HEK293 (cell line): Measurements from ENCODE around the gene GATA2.
A peak's percentile ranks its signal among the peaks of the same experiment; 100 is the strongest.

Experiments
- CTCF ChIA-PET: fragments of 350-600 bp; formaldehyde crosslinking; extraction: SDS; loops from one replicate; lab custom pipeline; 2021; ENCODE audit warnings: antibody characterized with exemption; lab: Yijun Ruan, JAX
- POLR2A ChIA-PET: fragments of 300-600 bp; formaldehyde crosslinking; extraction: SDS; loops from one replicate; lab custom pipeline; 2020; ENCODE audit warnings: antibody characterized with exemption, inconsistent platforms; lab: Yijun Ruan, JAX
- H3K27ac ChIP-seq: fragments of 200-500 bp; sonication (Bioruptor generic); 2 replicates; pipeline ENCODE4 v1.5.1; 2014; ENCODE audit warnings: low read depth, low read length, control low read depth, inconsistent platforms; ENCODE audit errors: extremely low read depth
- H3K36me3 ChIP-seq, 2 experiments: fragments of 200-500 bp in 1 of 2; sonication (Bioruptor generic) in 1 of 2; 1 replicate in 1 of 2; 2 replicates in 1 of 2; pipeline ENCODE4 v1.5.1; 2014 to 2017; ENCODE audit warnings: inconsistent platforms in 2 of 2, low read length in 2 of 2; ENCODE audit not compliant: control insufficient read depth in 2 of 2, insufficient read depth in 1 of 2
- H3K4me1 ChIP-seq: fragments of 200-500 bp; sonication (Bioruptor generic); 2 replicates; pipeline ENCODE4 v1.5.1; 2014; ENCODE audit warnings: mild to moderate bottlenecking, low read length, inconsistent platforms; ENCODE audit not compliant: control insufficient read depth, insufficient read depth
- H3K4me3 ChIP-seq: 2 replicates; pipeline ENCODE4 v1.5.1; 2011; ENCODE audit warnings: low read depth, mild to moderate bottlenecking, control low read depth, low read length, moderate library complexity
- H3K9me3 ChIP-seq: fragments of 200-500 bp; sonication (Bioruptor generic); 2 replicates; pipeline ENCODE4 v1.5.1; 2014; ENCODE audit warnings: low read depth, low read length, inconsistent platforms; ENCODE audit not compliant: control insufficient read depth, insufficient read depth
- MEIS1 ChIP-seq: sonication (generic); formaldehyde crosslinking; IDR thresholded peaks from 2 replicates; pipeline ENCODE4 v1.8.1; 2022; ENCODE audit warnings: missing genetic modification reagents, mild to moderate bottlenecking, borderline replicate concordance
- ZNF10 ChIP-seq: fragments of 450-650 bp; formaldehyde crosslinking; IDR thresholded peaks from 2 replicates; pipeline ENCODE4 v1.5.1; 2017; ENCODE audit warnings: missing biosample characterization, missing genetic modification characterization
- ZNF157 ChIP-seq: fragments of 450-650 bp; formaldehyde crosslinking; IDR thresholded peaks from 2 replicates; pipeline ENCODE4 v1.5.1; 2016; ENCODE audit warnings: missing biosample characterization, missing genetic modification characterization
- ZNF16 ChIP-seq: fragments of 450-650 bp; formaldehyde crosslinking; IDR thresholded peaks from 2 replicates; pipeline ENCODE4 v1.5.1; 2016; ENCODE audit warnings: low read depth, missing biosample characterization, missing genetic modification characterization
- ZNF174 ChIP-seq: fragments of 450-650 bp; formaldehyde crosslinking; IDR thresholded peaks from 2 replicates; pipeline ENCODE4 v1.5.0; 2017; ENCODE audit warnings: missing biosample characterization, mild to moderate bottlenecking, missing genetic modification characterization
- ZNF335 ChIP-seq: fragments of 450-650 bp; formaldehyde crosslinking; conservative IDR thresholded peaks from 2 replicates; pipeline ENCODE4 v1.5.1; 2016; ENCODE audit warnings: missing biosample characterization, missing genetic modification characterization
- ZNF366 ChIP-seq: fragments of 450-650 bp; formaldehyde crosslinking; conservative IDR thresholded peaks from 2 replicates; pipeline ENCODE4 v1.5.1; 2016; ENCODE audit warnings: missing biosample characterization, missing genetic modification characterization
- ZNF394 ChIP-seq: fragments of 450-650 bp; formaldehyde crosslinking; IDR thresholded peaks from 2 replicates; pipeline ENCODE4 v1.5.1; 2016; ENCODE audit warnings: missing biosample characterization, missing genetic modification characterization, mild to moderate bottlenecking, moderate library complexity, borderline replicate concordance
- ZNF544 ChIP-seq: fragments of 450-650 bp; formaldehyde crosslinking; IDR thresholded peaks from 2 replicates; pipeline ENCODE4 v1.5.0; 2017; ENCODE audit warnings: missing biosample characterization, missing genetic modification characterization
- ZNF596 ChIP-seq: fragments of 450-650 bp; IDR thresholded peaks from 2 replicates; pipeline ENCODE4 v1.5.0; 2018; ENCODE audit warnings: missing biosample characterization, mild to moderate bottlenecking, missing genetic modification characterization, moderate library complexity
- ZNF600 ChIP-seq: fragments of 450-650 bp; formaldehyde crosslinking; IDR thresholded peaks from 2 replicates; pipeline ENCODE4 v1.5.1; 2016; ENCODE audit warnings: missing biosample characterization, missing genetic modification characterization
- ZNF623 ChIP-seq: fragments of 450-650 bp; formaldehyde crosslinking; IDR thresholded peaks from 2 replicates; pipeline ENCODE4 v1.5.1; 2016; ENCODE audit warnings: missing biosample characterization, missing genetic modification characterization
- ZNF791 ChIP-seq: fragments of 450-650 bp; formaldehyde crosslinking; IDR thresholded peaks from 2 replicates; pipeline ENCODE4 v1.5.1; 2016; ENCODE audit warnings: missing biosample characterization, missing genetic modification characterization
- ZSCAN30 ChIP-seq: fragments of 450-650 bp; IDR thresholded peaks from 2 replicates; pipeline ENCODE4 v1.5.1; 2018; ENCODE audit warnings: missing biosample characterization, mild to moderate bottlenecking, missing genetic modification characterization, moderate library complexity
- TF ChIP-seq, protein P1 (sequence below): fragments of 450-650 bp; formaldehyde crosslinking; IDR thresholded peaks from 2 replicates; pipeline ENCODE4 v1.5.1; 2016; ENCODE audit warnings: missing biosample characterization, missing genetic modification characterization
- TF ChIP-seq, protein P2 (sequence below): fragments of 450-650 bp; formaldehyde crosslinking; IDR thresholded peaks from 2 replicates; pipeline ENCODE4 v1.5.1; 2016; ENCODE audit warnings: missing biosample characterization, missing genetic modification characterization
- TF ChIP-seq, protein P3 (sequence below): fragments of 450-650 bp; formaldehyde crosslinking; IDR thresholded peaks from 2 replicates; pipeline ENCODE4 v1.5.1; 2016; ENCODE audit warnings: missing biosample characterization, missing genetic modification characterization

Gene GATA2

DNA sequence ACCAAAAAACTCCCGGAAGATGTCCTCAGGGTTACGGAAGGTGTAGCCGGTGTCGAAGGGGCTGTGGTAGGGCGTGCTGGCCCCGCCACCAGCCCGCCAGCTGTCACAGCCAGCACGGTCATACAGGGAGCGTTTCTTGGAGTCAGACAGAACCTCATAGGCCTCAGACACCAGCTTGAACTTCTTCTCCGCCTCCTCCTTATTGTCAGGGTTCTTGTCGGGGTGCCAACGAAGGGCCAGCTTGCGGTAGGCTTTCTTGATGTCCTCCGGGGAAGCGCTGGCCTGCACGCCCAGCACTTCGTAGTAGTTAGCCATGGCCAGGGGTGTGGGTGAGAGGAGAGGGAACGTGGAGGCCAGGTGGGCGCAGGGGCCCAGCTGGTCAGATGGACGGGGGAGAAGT lies 30.1 kb downstream of the GATA2 start:
- Histone ChIP-seq H3K27ac (no peak overlapping the region), H3K9me3 (no peaks in the 10 kb centered on the region), H3K4me1 (no peaks in the 10 kb centered on the region), H3K36me3 (no peaks in the 10 kb centered on the region)
- TF ChIP-seq ZNF600: no peak
- TF ChIP-seq, all 188 proteins: peak for 0
- ChIA-PET CTCF (interaction anchor here (1.4 kb wide), 1 partner anchor 146 kb away, joined by 4 read pairs; no protein-coding TSS in a partner anchor), POLR2A (no interaction called here)
- H3K4me3 ChIP-seq: no peak overlapping the region

DNA sequence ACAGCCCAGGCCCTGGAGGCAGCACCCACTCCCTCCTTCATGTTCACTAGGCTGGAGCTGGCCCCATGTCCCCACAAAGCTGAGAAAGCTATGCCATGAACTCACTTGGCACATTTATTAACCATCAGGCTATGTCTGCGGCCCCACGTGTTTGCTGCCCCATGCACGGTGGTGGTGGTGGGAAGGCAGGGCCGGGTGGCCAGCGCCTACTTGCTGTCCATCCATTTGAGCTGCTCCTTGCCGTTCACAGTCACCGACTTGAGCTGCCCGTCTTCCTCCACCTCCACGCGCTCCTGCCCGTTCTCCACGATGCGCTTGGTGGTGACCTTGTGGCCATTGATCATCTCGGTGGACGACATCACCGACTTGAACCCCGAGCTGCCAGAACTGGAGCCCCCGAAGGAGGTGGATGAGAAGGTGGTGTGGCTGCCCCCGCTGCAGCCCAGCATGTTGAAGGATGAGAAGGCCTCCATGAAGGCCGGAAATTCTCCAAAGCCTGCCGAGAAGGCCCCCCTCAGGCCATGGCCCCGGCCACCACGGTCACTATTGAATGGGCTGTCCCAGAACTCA lies 30.6 kb downstream of the GATA2 start:
- Histone ChIP-seq H3K4me3 (no peak overlapping the region), H3K9me3 (no peaks in the 10 kb centered on the region), H3K27ac (no peak overlapping the region), H3K4me1 (no peaks in the 10 kb centered on the region), H3K36me3 (no peaks in the 10 kb centered on the region)
- POLR2A ChIA-PET: interaction anchor here (0.5 kb wide), 1 partner anchor 785 kb away, joined by 3 read pairs; no protein-coding TSS in a partner anchor
- no peak for TF ChIP-seq ZNF791
- TF ChIP-seq ZNF394: no peak
- no peak for TF ChIP-seq MEIS1 (CRISPR knock-in tag)
- TF ChIP-seq, protein P1, sequence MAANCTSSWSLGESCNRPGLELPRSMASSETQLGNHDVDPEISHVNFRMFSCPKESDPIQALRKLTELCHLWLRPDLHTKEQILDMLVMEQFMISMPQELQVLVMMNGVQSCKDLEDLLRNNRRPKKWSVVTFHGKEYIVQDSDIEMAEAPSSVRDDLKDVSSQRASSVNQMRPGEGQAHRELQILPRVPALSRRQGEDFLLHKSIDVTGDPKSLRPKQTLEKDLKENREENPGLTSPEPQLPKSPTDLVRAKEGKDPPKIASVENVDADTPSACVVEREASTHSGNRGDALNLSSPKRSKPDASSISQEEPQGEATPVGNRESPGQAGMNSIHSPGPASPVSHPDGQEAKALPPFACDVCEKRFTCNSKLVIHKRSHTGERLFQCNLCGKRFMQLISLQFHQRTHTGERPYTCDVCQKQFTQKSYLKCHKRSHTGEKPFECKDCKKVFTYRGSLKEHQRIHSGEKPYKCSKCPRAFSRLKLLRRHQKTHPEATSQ (tag by site-specific recombination): no peak
- no peak for TF ChIP-seq ZNF596
- TF ChIP-seq ZSCAN30: no peak
- TF ChIP-seq ZNF16: no peak
- no peak for TF ChIP-seq ZNF157 (tag by site-specific recombination)
- TF ChIP-seq ZNF544 (tag by site-specific recombination): no peak
- CTCF ChIA-PET: interaction anchor here (1.2 kb wide), 1 partner anchor 24 kb away, joined by 4 read pairs; no protein-coding TSS in a partner anchor

DNA sequence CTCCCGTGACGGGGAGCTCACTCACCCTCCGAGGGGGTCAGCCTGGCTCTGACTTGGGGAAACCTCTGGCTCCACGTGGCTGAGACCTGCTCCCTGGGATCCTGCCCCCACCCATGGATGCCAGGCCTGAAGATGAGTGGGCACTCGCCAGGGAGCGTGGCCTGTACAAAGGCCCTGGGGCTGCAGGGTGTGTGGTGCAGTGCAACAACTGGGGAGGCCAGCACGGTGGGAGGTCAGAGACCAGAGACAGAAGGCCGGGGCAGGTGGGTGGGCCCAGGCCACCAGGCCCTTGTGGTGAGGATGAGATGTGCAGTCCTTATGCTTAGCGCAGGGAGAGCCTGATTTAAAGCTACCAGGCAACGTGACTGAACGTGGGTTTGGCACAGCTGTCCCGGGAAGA lies 31.3 kb downstream of the GATA2 start:
- Histone ChIP-seq H3K9me3 (no peaks in the 10 kb centered on the region), H3K36me3 (no peaks in the 10 kb centered on the region), H3K4me1 (no peaks in the 10 kb centered on the region), H3K27ac (no peak overlapping the region), H3K4me3 (no peak overlapping the region)
- TF ChIP-seq ZNF174 (no peak), ZNF366 (no peak), ZNF623 (tag by site-specific recombination) (peak; percentile 78)
- TF ChIP-seq, protein P2, sequence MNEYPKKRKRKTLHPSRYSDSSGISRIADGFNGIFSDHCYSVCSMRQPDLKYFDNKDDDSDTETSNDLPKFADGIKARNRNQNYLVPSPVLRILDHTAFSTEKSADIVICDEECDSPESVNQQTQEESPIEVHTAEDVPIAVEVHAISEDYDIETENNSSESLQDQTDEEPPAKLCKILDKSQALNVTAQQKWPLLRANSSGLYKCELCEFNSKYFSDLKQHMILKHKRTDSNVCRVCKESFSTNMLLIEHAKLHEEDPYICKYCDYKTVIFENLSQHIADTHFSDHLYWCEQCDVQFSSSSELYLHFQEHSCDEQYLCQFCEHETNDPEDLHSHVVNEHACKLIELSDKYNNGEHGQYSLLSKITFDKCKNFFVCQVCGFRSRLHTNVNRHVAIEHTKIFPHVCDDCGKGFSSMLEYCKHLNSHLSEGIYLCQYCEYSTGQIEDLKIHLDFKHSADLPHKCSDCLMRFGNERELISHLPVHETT (tag by site-specific recombination): no peak
- ChIA-PET CTCF (interaction anchor here (1.2 kb wide), 1 partner anchor 23 kb away, joined by 4 read pairs; no protein-coding TSS in a partner anchor), POLR2A (interaction anchor here (0.5 kb wide), 1 partner anchor 786 kb away, joined by 3 read pairs; no protein-coding TSS in a partner anchor)

DNA sequence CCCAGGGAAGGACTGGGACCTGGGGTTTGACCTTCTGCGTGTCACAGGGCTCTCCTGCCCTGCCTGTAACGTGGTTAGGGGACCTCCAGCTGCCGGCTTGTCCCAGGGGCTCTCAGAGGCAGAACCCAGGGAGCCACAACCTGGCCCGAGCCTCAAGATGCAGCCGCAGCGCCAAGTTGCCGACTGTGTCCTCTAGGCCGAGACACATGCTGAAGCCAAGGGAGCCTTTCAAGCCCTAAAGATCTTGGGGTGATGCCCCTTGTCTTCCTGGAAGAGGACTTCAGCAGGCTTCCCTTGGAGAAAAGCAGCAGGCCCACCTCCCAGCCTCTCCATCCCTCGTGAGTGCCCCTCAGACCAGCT lies 33.6 kb downstream of the GATA2 start:
- CTCF ChIA-PET: interaction anchor here (0.6 to 0.7 kb wide), 2 partner anchors 44 to 51 kb away, joined by 3 read pairs; no protein-coding TSS in a partner anchor
- TF ChIP-seq, protein P3, sequence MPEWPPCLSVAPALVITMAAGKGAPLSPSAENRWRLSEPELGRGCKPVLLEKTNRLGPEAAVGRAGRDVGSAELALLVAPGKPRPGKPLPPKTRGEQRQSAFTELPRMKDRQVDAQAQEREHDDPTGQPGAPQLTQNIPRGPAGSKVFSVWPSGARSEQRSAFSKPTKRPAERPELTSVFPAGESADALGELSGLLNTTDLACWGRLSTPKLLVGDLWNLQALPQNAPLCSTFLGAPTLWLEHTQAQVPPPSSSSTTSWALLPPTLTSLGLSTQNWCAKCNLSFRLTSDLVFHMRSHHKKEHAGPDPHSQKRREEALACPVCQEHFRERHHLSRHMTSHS: no peak
- TF ChIP-seq ZNF335 (tag by site-specific recombination): no peak
- no peak for TF ChIP-seq ZNF10

More for the DNA sequence above, 33.6 kb downstream of the GATA2 start:
- POLR2A ChIA-PET: no interaction called here
- Histone ChIP-seq H3K9me3 (no peaks in the 10 kb centered on the region), H3K36me3 (no peaks in the 10 kb centered on the region), H3K27ac (no peak overlapping the region), H3K4me3 (no peak overlapping the region), H3K4me1 (no peaks in the 10 kb centered on the region)
